ENCODE results near the gene ZNF205. TPM values are rescaled to one million over a fixed set of nuclear protein-coding genes. Genes with fewer than 3 reads are reported as not detected.

ZNF205 gene
- total RNA-seq, 1 experiment from 2014 or later, result 15.4 TPM

Other genes with a start within 250 kb of the ZNF205 start
- 97.4 and 112 TPM in 2 replicates for gene FLYWCH2, start 229.4 kb upstream of the ZNF205 start, total RNA-seq (2014; rRNA removed; shearing (Covaris generic))
- gene FLYWCH1, start 200.7 kb upstream of the ZNF205 start, total RNA-seq (2014; rRNA removed; shearing (Covaris generic)), result 27.0 and 34.0 TPM in 2 replicates
- 2.1 and 6.3 TPM in 2 replicates for gene KREMEN2, start 148.3 kb upstream of the ZNF205 start, total RNA-seq (2014; rRNA removed; shearing (Covaris generic))
- gene PAQR4, start 143.2 kb upstream of the ZNF205 start, total RNA-seq (2014; rRNA removed; shearing (Covaris generic)), result 24.0 and 38.7 TPM in 2 replicates
- 47.4 and 57.5 TPM in 2 replicates for gene PKMYT1, start 132.1 kb upstream of the ZNF205 start, total RNA-seq (2014; rRNA removed; shearing (Covaris generic))
- not detected in 2 replicates for gene CLDN9, start 99.7 kb upstream of the ZNF205 start, total RNA-seq (2014; rRNA removed; shearing (Covaris generic))
- gene CLDN6, start 94.4 kb upstream of the ZNF205 start, total RNA-seq (2014; rRNA removed; shearing (Covaris generic)), result 0.27 and 0.34 TPM in 2 replicates
- gene TNFRSF12A, start 92.2 kb upstream of the ZNF205 start, total RNA-seq (2014; rRNA removed; shearing (Covaris generic)), result 662 and 743 TPM in 2 replicates
- 28.1 and 47.8 TPM in 2 replicates for gene HCFC1R1, start 88.6 kb upstream of the ZNF205 start, total RNA-seq (2014; rRNA removed; shearing (Covaris generic))
- 29.9 and 31.7 TPM in 2 replicates for gene THOC6, start 88.6 kb upstream of the ZNF205 start, total RNA-seq (2014; rRNA removed; shearing (Covaris generic))
- gene BICDL2, start 75.6 kb upstream of the ZNF205 start, total RNA-seq (2014; rRNA removed; shearing (Covaris generic)), result not detected in 2 replicates
- gene MMP25, start 66.0 kb upstream of the ZNF205 start, total RNA-seq (2014; rRNA removed; shearing (Covaris generic)), result 0.02 TPM in 1 of 2 replicates, not detected in the other
- gene IL32, start 46.9 kb upstream of the ZNF205 start, total RNA-seq (2014; rRNA removed; shearing (Covaris generic)), result 51.5 and 62.5 TPM in 2 replicates
- gene ZSCAN10, start 13.3 kb upstream of the ZNF205 start, total RNA-seq (2014; rRNA removed; shearing (Covaris generic)), result not detected in 2 replicates
- gene ZNF213, start 22.4 kb downstream of the ZNF205 start, total RNA-seq (2014; rRNA removed; shearing (Covaris generic)), result 1.1 and 6.2 TPM in 2 replicates
- gene OR1F1, start 75.6 kb downstream of the ZNF205 start, total RNA-seq (2014; rRNA removed; shearing (Covaris generic)), result 0.15 TPM in 1 of 2 replicates, not detected in the other
- 10.0 and 17.4 TPM in 2 replicates for gene ZNF200, start 122.6 kb downstream of the ZNF205 start, total RNA-seq (2014; rRNA removed; shearing (Covaris generic))
- 0.39 TPM in 1 of 2 replicates, not detected in the other for gene MEFV, start 144.0 kb downstream of the ZNF205 start, total RNA-seq (2014; rRNA removed; shearing (Covaris generic))
- 37.4 and 48.8 TPM in 2 replicates for gene ZNF263, start 170.9 kb downstream of the ZNF205 start, total RNA-seq (2014; rRNA removed; shearing (Covaris generic))
- 7.5 and 10.6 TPM in 2 replicates for gene TIGD7, start 192.8 kb downstream of the ZNF205 start, total RNA-seq (2014; rRNA removed; shearing (Covaris generic))
- gene ZNF75A, start 192.9 kb downstream of the ZNF205 start, total RNA-seq (2014; rRNA removed; shearing (Covaris generic)), result 16.5 and 22.7 TPM in 2 replicates
- not detected in 2 replicates for gene OR2C1, start 243.3 kb downstream of the ZNF205 start, total RNA-seq (2014; rRNA removed; shearing (Covaris generic))

Measured in M059J (cell line).